Panc1 (cell line): Measurements from ENCODE around the gene CFAP43.

Experiments used
- CTCF ChIP-seq: fragments of 450-650 bp; IDR thresholded peaks from 2 replicates; pipeline ENCODE4 v1.5.1; 2017; ENCODE audit warnings: mild to moderate bottlenecking
- POLR2AphosphoS5 ChIP-seq: IDR thresholded peaks from 2 replicates; pipeline ENCODE4 v1.6.1; 2012; ENCODE audit warnings: mild to moderate bottlenecking, low read depth, low read length, moderate library complexity
- REST ChIP-seq, 2 experiments: IDR thresholded peaks; 2 replicates each; pipeline ENCODE4 v1.6.1; 2011 to 2012; ENCODE audit warnings: low read depth in 2 of 2, control low read depth in 1 of 2, low read length in 1 of 2, mild to moderate bottlenecking in 1 of 2, moderate library complexity in 1 of 2; ENCODE audit not compliant: insufficient read depth in 1 of 2
- SIN3A ChIP-seq: IDR thresholded peaks from 2 replicates; pipeline ENCODE4 v1.6.1; 2012; ENCODE audit warnings: low read depth, mild to moderate bottlenecking, low read length, moderate library complexity, borderline replicate concordance; ENCODE audit not compliant: insufficient read depth
- TCF7L2 ChIP-seq: IDR thresholded peaks from 2 replicates; pipeline ENCODE4 v1.6.1; 2011; ENCODE audit warnings: mild to moderate bottlenecking, low read depth, low read length, inconsistent platforms

GRCh38 chr10:104276192-104276591 lies 44.0 kb upstream of the CFAP43 start:
- no peak for TF ChIP-seq CTCF
- TF ChIP-seq SIN3A = no peak
- TF ChIP-seq POLR2AphosphoS5 = no peak
- TF ChIP-seq REST (IDR thresholded peaks at IDR 0.05; ENCODE audit: insufficient read depth in 1 of 2, low read depth in 2 of 2, low read length in 1 of 2) = no peak
- TF ChIP-seq TCF7L2 = no peak
